HL-60 (cell line): ENCODE results near the gene SCUBE2.

Experiments used
- DNase-seq, 2 experiments: peaks; one replicate each; pipeline ENCODE4 v3.0.0-alpha.2; 2010 to 2020; ENCODE audit warnings: low read depth in 1 of 2, low spot score in 1 of 2
- H3K27ac ChIP-seq: fragments of 250-450 bp; sonication (Bioruptor Pico); replicated peaks from 2 replicates; pipeline ENCODE4 v1.5.1; 2020; ENCODE audit warnings: mild to moderate bottlenecking, moderate library complexity
- H3K27me3 ChIP-seq: fragments of 250-450 bp; sonication (Bioruptor Pico); 2 replicates; pipeline ENCODE4 v1.5.1; 2021; ENCODE audit warnings: mild to moderate bottlenecking, moderate library complexity; ENCODE audit not compliant: insufficient read depth, poor library complexity, severe bottlenecking
- H3K4me3 ChIP-seq: replicated peaks from 2 replicates; pipeline ENCODE4 v1.5.1; 2011; ENCODE audit warnings: mild to moderate bottlenecking, control low read depth, low read length; ENCODE audit not compliant: insufficient read depth
- CTCF ChIP-seq: IDR thresholded peaks from one replicate; pipeline ENCODE4 v1.5.1; 2011; ENCODE audit warnings: low read length, control low read depth, inconsistent platforms; ENCODE audit not compliant: insufficient read depth
- GABPA ChIP-seq: IDR thresholded peaks from 2 replicates; pipeline ENCODE4 v1.6.1; 2012; ENCODE audit warnings: low read depth
- POLR2AphosphoS5 ChIP-seq: IDR thresholded peaks from 2 replicates; pipeline ENCODE4 v1.6.1; 2012; ENCODE audit warnings: low read depth
- REST ChIP-seq: IDR thresholded peaks from 2 replicates; pipeline ENCODE4 v1.6.1; 2012; ENCODE audit warnings: low read depth; ENCODE audit not compliant: insufficient replicate concordance
- SPI1 ChIP-seq: IDR thresholded peaks from 2 replicates; pipeline ENCODE4 v1.6.1; 2012; ENCODE audit warnings: low read depth, mild to moderate bottlenecking, borderline replicate concordance

SCUBE2 gene

GRCh38 chr11:9003573-9004182, 87.7 kb downstream of the SCUBE2 start, which contains the start of gene NRIP3:
Gene NRIP3, minus strand, starts transcription at chr11:9004001. Its CDS starts 66 bp downstream, at chr11:9003935.
- Histone ChIP-seq H3K4me3 (peak within 1 kb of the TSS; percentile 32), H3K27me3 (peaks cover 7% of the 10 kb centered on the region), H3K27ac (no peak within 1 kb of the TSS)
- peak; percentile 44 to 56 for DNase-seq
- TF ChIP-seq SPI1: no peak
- TF ChIP-seq POLR2AphosphoS5: peak; percentile 51; the same call in 1 of the 2 replicates
- TF ChIP-seq GABPA: no peak

GRCh38 chr11:9002920-9003572, 88.4 kb downstream of the SCUBE2 start:
- H3K4me3 ChIP-seq: peak overlapping the region; percentile 32
- H3K27ac ChIP-seq: no peak overlapping the region
- TF ChIP-seq POLR2AphosphoS5 (no peak), GABPA (no peak), CTCF (no peak)
- H3K27me3 ChIP-seq: peaks cover 7% of the 10 kb centered on the region
- no peak for DNase-seq

- DNase-seq: peak; percentile 62 to 89
- TF ChIP-seq REST (no peak), GABPA (no peak), SPI1 (peak; percentile 20; the same call in 1 of the 2 replicates), CTCF (no peak)
- peak overlapping the region; percentile 28 for H3K27ac ChIP-seq
- peaks cover 7% of the 10 kb centered on the region for H3K27me3 ChIP-seq
- no peak overlapping the region for H3K4me3 ChIP-seq
Observed at GRCh38 chr11:9001736-9002135, 89.7 kb downstream of the SCUBE2 start.

GRCh38 chr11:8998017-8998416, 93.4 kb downstream of the SCUBE2 start:
- Histone ChIP-seq H3K4me3 (no peak overlapping the region), H3K27ac (no peak overlapping the region), H3K27me3 (no peaks in the 10 kb centered on the region)
- TF ChIP-seq REST (no peak), POLR2AphosphoS5 (no peak), SPI1 (no peak), GABPA (no peak), CTCF (no peak)
- no peak for DNase-seq
